ENCODE results near the gene HEPACAM. TPM values are rescaled to one million over a fixed set of nuclear protein-coding genes. Genes with fewer than 3 reads are reported as not detected.
"Not testable (repeated sequence)": the region's sequence is repeated elsewhere in the genome, so short reads cannot be mapped to it uniquely, and the experiment has no call there.

HEPACAM gene
- total RNA-seq = not detected

GRCh38 chr11:124935548-124936514 lies at the start of gene HEPACAM:
Gene HEPACAM (minus strand): TSS chr11:124936047. CDS start chr11:124936006, 41 bp downstream.
- no peak for DNase-seq

DNA sequence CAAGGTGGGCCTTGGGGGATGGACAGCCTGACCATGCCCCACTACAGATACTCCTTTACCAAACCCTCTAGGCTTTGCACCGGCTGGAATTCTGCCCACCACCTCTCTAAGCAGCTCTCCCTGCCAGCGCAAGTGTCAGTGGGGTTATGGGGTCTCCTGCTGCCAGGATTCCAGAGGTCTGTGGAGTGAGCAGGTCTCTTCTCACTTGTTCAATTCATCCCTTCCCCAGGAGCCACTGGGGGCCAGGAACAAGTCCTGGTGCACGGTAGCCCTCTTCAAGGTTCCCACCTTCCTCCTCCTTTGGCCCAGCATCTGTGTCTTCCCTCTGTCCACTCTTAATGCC lies 48.6 kb upstream of the HEPACAM start:
- no peak for DNase-seq

- no peak for DNase-seq
These were observed 48.0 kb upstream of the HEPACAM start for GRCh38 chr11:124983674-124984511.

DNA sequence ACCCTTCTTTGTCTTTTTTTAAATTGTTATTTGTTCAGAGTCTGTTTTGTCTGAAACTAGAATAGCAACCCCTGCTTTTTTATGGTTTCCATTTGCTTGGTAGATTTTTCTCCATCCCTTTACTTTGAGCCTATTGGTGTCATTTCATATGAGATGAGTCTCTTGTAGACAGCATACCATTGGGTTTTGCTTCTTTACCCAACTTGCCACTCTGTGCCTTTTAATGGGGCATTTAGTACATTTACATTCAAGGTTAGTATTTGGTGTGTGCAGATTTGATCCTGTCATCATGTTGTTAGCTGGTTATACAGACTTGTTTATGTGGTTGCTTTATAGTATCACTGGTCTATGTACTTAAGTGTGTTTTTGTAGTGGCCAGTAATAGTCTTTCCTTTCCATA lies 46.2 kb upstream of the HEPACAM start:
- DNase-seq = no peak

DNA sequence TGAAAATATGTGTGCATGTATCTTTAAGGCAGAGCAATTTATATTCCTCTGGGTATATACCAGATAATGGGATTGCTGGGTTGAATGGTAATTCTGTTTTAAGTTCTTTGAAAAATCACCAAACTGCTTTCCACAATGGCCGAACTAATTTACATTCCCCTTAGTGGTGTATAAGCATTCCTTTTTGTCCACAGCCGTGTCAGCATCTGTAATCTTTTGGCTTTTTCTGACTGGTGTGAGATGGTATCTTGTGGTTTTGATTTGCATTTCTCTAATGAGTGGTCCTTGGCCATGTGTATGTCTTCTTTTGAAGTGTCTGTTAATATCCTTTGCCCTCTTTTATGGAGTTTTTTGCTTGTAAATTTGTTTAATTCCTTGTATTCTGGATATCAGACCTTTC lies 42.5 kb upstream of the HEPACAM start:
- DNase-seq = no peak

DNA sequence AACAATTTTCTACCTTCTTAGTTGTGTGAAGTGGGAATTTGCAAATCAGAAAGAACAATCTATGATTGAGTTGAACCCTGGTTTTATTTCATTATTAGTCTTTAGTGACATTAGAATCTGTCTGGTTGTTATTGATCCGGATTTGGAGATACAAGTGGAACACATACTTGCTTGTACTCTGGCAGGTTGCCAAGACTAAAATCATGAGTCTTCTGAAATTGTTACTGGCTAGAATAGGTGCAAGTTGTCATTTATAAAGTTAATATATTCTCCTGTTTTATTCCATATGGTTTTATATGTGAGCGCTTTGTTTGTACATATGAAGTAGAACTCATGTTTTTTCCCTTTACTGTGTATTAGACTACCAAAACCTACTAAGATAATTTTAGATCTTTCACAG lies 41.2 kb upstream of the HEPACAM start:
- no peak for DNase-seq

GRCh38 chr11:124976531-124976930 lies 40.7 kb upstream of the HEPACAM start:
- no peak for DNase-seq

DNA sequence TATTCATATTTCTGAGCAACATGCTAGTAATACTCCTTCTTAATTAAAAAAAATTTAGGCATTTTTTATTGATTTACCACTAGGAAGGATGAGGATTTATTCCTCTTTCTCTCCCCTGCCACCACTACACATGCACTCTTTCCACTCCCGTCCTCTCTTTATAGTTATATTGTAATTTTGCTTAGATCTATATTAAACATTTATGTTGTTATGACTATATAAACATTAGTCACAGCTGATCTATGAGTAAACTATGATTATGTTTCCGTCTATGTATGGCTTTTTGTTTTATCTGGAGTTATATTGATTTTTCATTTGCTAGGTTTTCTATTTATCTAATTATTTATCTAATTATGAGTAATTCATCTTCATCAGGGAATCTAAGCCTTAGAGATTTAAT lies 36.0 kb upstream of the HEPACAM start:
- DNase-seq = no peak

GRCh38 chr11:124970925-124971324 lies 35.1 kb upstream of the HEPACAM start:
- no peak for DNase-seq

DNA sequence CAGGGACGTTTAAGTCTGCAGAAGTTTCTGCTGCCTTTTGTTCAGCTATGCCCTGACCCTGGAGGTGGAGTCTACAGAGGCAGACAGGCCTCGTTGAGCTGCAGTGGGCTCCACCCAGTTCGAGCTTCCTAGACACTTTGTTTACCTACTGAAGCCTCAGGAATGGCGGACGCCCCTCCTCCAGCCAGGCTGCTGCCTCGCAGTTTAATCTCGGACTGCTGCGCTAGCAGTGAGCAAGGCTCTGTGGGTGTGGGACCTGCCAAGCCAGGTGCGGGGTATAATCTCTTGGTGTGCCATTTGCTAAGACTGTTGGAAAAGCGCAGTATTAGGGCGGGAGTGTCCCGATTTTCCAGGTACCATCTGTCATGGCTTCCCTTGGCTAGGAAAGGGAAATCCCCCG lies 32.4 kb upstream of the HEPACAM start:
- not testable (repeated sequence) for DNase-seq

DNA sequence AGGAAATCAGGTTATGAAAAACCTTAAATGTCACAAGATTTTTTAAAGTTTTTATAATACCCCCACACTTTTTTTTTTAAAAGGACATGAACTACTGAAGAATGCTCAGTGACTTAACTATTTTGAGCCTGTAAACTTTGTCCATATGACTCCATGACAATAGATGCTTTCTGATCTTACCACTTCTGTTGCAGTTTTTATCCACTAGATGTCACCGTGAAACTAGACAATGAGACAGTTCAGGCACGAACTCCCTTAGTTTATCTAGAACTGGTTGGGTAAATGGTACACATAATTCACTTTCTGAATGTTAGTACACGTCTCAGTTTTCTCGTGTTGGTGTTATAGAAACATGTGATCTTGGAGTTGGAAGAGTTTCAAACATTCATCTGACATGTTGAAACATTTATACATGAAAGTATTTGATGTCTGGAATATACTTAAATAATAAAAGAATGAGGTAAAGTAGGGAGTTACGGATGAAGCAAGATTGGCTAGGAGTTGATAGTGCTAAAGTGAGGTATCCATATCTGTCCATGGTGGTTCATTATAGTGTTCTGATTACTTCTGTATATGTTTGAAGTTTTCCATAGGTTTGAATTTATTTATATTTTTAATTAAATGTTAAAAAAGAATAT lies 26.2 kb upstream of the HEPACAM start:
- no peak for DNase-seq

- no peak for DNase-seq
These were observed 19.2 kb upstream of the HEPACAM start for GRCh38 chr11:124955035-124955434.

- no peak for DNase-seq
These were observed 18.7 kb upstream of the HEPACAM start for GRCh38 chr11:124954590-124954955.

DNA sequence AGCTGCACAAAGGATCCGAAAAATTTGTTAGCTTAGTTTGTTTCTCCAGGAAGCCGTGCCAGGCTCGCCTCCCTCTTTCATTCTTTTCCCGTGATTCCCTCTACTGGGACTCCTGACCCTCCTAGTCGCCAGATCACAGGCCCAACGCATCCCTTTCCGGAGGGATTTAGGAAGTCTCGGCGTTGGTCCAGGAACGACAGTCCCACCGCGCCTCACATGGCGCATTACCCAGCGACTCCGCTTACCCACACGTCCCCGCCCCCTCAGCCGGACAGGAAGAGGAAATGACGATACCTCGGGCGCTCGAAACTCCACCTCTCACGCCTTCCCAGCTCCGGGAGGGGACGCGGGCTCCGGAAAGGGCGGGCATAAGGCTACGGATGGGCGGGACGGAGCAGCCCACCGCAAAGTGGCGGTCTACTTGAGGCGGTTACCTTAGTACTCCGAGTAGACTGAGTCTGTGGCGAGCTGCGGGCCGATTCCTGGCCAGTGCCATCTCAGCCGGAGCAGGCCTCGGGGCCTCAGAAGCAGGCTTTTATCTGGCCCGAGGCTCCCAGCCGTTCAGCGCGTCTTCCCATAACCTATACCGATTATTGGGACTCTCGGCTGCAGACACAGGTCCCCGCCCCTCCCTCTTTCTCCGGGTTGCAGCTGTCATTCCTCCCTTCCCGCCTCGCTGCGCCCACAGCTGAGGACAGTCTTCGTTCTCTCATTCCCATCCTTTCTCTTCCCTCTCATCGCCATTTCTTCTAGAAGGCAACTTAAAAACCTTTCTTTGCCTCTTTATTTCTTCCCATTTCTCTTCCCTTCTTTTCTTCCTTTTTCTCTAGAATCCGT lies 18.1 kb upstream of the HEPACAM start, which contains the start of gene CCDC15:
Gene CCDC15 (plus strand): TSS at position 450 of the 837 bp plus-strand sequence. CDS start 531 bp downstream, outside the sequence.
- DNase-seq = peak; percentile 94

- DNase-seq = no peak
These were observed 15.5 kb upstream of the HEPACAM start for GRCh38 chr11:124951341-124951740.

- DNase-seq = no peak
These were observed 14.9 kb upstream of the HEPACAM start for GRCh38 chr11:124950601-124951330.

GRCh38 chr11:124946735-124947141 lies 10.9 kb upstream of the HEPACAM start:
- DNase-seq = no peak

GRCh38 chr11:124945826-124946225 lies 10.0 kb upstream of the HEPACAM start:
- DNase-seq = no peak

DNA sequence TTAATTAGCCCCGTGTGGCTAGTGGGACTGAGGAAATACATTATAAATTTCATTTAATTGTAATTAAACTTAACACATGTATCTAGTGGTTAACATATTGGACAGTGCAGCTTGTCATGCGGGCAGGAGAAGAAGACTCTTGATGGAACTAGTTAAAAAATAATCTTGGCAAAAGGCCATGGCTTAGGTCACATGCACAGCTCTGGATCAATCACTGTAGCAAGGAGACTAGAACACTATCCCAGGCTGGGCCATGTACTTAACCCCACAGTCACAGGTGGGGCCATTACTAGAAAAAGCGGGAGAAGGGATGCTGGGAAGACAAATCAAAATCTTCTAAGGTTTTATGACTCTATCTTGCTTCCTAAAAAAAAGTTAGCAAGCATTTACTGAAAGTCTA lies 8.7 kb upstream of the HEPACAM start:
- DNase-seq = no peak

- DNase-seq = no peak
These were observed 7.9 kb upstream of the HEPACAM start for GRCh38 chr11:124943741-124944140.

DNA sequence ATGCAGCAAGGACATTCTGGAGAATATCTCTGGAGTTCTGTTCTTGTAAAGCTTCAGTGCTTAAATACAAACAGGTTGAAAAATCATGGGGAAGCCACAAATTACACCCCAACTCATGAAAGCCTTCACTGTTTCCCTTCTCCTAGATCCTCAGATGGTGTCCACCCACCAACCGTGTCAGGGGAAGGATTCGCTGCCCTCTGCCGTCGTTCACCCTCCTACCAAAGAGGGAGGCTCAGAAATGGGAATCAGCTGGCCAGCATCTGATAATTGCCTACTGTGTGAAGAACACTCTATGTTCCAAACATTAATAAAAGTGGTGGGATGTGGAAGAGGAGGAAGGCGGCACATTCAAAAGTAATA lies 7.4 kb upstream of the HEPACAM start:
- no peak for DNase-seq
